ENCODE results near the gene POLDIP2. TPM values are rescaled to one million over a fixed set of nuclear protein-coding genes. Genes with fewer than 3 reads are reported as not detected.

POLDIP2 gene
- total and polyA plus RNA-seq, 9 of the 15 experiments (the other 6 are each of a cell fraction or from before 2014, with no cell fraction given) = 22.0 to 137 (median 104) TPM

DNA sequence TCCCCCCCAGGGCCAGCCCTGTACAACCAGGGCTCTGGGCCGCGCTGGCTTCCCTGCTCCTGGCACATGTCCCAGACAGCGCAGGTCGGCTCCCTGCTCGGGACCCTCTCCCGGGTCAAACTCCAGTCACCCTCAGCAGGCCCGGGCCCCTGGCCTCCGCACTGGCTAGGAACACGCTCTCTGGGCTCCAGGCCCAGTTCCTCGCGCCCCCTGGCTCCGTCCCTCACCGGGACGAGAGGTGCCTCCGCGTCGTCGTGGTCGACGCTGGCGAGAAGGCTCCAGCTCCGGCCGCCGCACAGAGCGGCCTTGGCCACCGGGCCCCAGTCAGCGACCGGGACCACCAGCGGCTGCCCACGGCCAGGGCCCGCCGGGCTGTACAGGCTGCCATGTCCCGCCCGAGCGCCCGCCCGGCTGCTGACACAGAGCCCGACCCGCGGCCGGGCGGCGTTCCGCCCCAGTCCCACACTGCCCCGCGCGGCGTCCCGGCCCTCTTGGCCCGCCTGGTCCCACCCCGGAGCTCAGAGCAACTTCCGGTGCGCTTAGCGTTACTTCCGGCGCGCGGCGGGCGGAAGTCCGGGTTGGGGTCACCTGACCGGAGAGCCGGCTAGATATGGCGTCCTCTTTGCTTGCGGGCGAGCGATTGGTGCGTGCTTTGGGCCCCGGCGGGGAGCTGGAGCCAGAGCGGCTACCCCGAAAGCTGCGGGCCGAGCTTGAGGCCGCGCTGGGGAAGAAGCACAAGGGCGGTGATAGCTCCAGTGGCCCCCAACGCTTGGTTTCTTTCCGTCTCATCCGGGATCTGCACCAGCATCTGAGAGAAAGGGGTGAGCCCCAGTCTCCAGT, at the start of gene POLDIP2 (continued):
- TF ChIP-seq, protein P1, sequence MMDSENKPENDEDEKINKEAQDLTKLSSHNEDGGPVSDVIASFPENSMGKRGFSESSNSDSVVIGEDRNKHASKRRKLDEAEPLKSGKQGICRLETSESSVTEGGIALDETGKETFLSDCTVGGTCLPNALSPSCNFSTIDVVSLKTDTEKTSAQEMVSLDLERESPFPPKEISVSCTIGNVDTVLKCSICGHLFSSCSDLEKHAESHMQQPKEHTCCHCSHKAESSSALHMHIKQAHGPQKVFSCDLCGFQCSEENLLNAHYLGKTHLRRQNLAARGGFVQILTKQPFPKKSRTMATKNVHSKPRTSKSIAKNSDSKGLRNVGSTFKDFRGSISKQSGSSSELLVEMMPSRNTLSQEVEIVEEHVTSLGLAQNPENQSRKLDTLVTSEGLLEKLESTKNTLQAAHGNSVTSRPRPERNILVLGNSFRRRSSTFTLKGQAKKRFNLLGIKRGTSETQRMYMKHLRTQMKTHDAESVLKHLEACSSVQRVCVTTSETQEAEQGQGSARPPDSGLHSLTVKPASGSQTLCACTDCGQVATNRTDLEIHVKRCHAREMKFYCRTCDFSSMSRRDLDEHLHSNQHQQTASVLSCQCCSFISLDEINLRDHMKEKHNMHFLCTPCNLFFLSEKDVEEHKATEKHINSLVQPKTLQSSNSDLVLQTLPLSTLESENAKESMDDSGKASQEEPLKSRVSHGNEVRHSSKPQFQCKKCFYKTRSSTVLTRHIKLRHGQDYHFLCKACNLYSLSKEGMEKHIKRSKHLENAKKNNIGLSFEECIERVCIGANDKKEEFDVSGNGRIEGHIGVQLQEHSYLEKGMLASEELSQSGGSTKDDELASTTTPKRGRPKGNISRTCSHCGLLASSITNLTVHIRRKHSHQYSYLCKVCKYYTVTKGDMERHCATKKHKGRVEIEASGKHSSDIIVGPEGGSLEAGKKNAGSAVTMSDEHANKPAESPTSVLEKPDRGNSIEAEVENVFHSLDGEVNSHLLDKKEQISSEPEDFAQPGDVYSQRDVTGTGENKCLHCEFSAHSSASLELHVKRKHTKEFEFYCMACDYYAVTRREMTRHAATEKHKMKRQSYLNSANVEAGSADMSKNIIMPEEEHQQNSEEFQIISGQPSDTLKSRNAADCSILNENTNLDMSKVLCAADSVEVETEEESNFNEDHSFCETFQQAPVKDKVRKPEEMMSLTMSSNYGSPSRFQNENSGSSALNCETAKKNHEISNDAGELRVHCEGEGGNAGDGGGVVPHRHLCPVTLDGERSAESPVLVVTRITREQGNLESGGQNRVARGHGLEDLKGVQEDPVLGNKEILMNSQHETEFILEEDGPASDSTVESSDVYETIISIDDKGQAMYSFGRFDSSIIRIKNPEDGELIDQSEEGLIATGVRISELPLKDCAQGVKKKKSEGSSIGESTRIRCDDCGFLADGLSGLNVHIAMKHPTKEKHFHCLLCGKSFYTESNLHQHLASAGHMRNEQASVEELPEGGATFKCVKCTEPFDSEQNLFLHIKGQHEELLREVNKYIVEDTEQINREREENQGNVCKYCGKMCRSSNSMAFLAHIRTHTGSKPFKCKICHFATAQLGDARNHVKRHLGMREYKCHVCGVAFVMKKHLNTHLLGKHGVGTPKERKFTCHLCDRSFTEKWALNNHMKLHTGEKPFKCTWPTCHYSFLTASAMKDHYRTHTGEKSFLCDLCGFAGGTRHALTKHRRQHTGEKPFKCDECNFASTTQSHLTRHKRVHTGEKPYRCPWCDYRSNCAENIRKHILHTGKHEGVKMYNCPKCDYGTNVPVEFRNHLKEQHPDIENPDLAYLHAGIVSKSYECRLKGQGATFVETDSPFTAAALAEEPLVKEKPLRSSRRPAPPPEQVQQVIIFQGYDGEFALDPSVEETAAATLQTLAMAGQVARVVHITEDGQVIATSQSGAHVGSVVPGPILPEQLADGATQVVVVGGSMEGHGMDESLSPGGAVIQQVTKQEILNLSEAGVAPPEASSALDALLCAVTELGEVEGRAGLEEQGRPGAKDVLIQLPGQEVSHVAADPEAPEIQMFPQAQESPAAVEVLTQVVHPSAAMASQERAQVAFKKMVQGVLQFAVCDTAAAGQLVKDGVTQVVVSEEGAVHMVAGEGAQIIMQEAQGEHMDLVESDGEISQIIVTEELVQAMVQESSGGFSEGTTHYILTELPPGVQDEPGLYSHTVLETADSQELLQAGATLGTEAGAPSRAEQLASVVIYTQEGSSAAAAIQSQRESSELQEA (IDR thresholded peaks at IDR 0.05; ENCODE audit: low read depth) = no peak
- TF ChIP-seq, protein P2, sequence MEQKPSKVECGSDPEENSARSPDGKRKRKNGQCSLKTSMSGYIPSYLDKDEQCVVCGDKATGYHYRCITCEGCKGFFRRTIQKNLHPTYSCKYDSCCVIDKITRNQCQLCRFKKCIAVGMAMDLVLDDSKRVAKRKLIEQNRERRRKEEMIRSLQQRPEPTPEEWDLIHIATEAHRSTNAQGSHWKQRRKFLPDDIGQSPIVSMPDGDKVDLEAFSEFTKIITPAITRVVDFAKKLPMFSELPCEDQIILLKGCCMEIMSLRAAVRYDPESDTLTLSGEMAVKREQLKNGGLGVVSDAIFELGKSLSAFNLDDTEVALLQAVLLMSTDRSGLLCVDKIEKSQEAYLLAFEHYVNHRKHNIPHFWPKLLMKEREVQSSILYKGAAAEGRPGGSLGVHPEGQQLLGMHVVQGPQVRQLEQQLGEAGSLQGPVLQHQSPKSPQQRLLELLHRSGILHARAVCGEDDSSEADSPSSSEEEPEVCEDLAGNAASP (IDR thresholded peaks at IDR 0.05) = no peak
- TF ChIP-seq, protein P3, sequence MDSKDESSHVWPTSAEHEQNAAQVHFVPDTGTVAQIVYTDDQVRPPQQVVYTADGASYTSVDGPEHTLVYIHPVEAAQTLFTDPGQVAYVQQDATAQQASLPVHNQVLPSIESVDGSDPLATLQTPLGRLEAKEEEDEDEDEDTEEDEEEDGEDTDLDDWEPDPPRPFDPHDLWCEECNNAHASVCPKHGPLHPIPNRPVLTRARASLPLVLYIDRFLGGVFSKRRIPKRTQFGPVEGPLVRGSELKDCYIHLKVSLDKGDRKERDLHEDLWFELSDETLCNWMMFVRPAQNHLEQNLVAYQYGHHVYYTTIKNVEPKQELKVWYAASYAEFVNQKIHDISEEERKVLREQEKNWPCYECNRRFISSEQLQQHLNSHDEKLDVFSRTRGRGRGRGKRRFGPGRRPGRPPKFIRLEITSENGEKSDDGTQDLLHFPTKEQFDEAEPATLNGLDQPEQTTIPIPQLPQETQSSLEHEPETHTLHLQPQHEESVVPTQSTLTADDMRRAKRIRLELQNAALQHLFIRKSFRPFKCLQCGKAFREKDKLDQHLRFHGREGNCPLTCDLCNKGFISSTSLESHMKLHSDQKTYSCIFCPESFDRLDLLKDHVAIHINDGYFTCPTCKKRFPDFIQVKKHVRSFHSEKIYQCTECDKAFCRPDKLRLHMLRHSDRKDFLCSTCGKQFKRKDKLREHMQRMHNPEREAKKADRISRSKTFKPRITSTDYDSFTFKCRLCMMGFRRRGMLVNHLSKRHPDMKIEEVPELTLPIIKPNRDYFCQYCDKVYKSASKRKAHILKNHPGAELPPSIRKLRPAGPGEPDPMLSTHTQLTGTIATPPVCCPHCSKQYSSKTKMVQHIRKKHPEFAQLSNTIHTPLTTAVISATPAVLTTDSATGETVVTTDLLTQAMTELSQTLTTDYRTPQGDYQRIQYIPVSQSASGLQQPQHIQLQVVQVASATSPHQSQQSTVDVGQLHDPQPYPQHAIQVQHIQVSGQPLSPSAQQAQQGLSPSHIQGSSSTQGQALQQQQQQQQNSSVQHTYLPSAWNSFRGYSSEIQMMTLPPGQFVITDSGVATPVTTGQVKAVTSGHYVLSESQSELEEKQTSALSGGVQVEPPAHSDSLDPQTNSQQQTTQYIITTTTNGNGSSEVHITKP (IDR thresholded peaks at IDR 0.05; ENCODE audit: partially characterized antibody) = no peak
- TF ChIP-seq, protein P4, sequence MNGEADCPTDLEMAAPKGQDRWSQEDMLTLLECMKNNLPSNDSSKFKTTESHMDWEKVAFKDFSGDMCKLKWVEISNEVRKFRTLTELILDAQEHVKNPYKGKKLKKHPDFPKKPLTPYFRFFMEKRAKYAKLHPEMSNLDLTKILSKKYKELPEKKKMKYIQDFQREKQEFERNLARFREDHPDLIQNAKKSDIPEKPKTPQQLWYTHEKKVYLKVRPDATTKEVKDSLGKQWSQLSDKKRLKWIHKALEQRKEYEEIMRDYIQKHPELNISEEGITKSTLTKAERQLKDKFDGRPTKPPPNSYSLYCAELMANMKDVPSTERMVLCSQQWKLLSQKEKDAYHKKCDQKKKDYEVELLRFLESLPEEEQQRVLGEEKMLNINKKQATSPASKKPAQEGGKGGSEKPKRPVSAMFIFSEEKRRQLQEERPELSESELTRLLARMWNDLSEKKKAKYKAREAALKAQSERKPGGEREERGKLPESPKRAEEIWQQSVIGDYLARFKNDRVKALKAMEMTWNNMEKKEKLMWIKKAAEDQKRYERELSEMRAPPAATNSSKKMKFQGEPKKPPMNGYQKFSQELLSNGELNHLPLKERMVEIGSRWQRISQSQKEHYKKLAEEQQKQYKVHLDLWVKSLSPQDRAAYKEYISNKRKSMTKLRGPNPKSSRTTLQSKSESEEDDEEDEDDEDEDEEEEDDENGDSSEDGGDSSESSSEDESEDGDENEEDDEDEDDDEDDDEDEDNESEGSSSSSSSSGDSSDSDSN (IDR thresholded peaks at IDR 0.05; ENCODE audit: borderline replicate concordance in 1 of 2, low read depth in 2 of 2, low read length in 2 of 2) = peak; percentile 53 to 63; a peak in 3 of 4 replicates
- no peak for TF ChIP-seq ZNF41 (CRISPR knock-in tag; conservative IDR thresholded peaks at IDR 0.05)
- peak; percentile 80 for TF ChIP-seq SUPT5H (IDR thresholded peaks at IDR 0.05)
- TF ChIP-seq, protein P5, sequence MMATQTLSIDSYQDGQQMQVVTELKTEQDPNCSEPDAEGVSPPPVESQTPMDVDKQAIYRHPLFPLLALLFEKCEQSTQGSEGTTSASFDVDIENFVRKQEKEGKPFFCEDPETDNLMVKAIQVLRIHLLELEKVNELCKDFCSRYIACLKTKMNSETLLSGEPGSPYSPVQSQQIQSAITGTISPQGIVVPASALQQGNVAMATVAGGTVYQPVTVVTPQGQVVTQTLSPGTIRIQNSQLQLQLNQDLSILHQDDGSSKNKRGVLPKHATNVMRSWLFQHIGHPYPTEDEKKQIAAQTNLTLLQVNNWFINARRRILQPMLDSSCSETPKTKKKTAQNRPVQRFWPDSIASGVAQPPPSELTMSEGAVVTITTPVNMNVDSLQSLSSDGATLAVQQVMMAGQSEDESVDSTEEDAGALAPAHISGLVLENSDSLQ (IDR thresholded peaks at IDR 0.05) = peak; percentile 75
- TF ChIP-seq XRCC4 (IDR thresholded peaks at IDR 0.05; ENCODE audit: extremely low read depth, insufficient read depth, insufficient read length) = no peak
- no peak for TF ChIP-seq KAT2B (IDR thresholded peaks at IDR 0.05; ENCODE audit: low read depth, low read length)

Measured in K562 (cell line).